GM21390 (cell line): ENCODE data around the gene LRRC72.
"Not testable (repeated sequence)": the region's sequence is repeated elsewhere in the genome, so short reads cannot be mapped to it uniquely, and the experiment has no call there.

Source experiments
- ATAC-seq: cut with Tn5 transposase; IDR thresholded peaks from one replicate; pipeline ENCODE4 v1.9.1; 2021; ENCODE audit not compliant: unreplicated experiment

The LRRC72 gene

GRCh38 chr7:16528520-16528919, 1.9 kb downstream of the LRRC72 start:
- no peak for ATAC-seq

GRCh38 chr7:16529697-16530096, 3.1 kb downstream of the LRRC72 start:
- ATAC-seq = no peak

- ATAC-seq = no peak
These were observed 5.1 kb downstream of the LRRC72 start for GRCh38 chr7:16531707-16532106.

GRCh38 chr7:16532272-16532671, 5.6 kb downstream of the LRRC72 start:
- ATAC-seq = no peak

- ATAC-seq = no peak
These were observed 8.9 kb downstream of the LRRC72 start for GRCh38 chr7:16535500-16535899.

- not testable (repeated sequence) for ATAC-seq
These were observed 13.9 kb downstream of the LRRC72 start for GRCh38 chr7:16540559-16540958.

- ATAC-seq = no peak
These were observed 15.8 kb downstream of the LRRC72 start for GRCh38 chr7:16542401-16542800.

GRCh38 chr7:16543456-16543855, 16.8 kb downstream of the LRRC72 start:
- no peak for ATAC-seq

- no peak for ATAC-seq
These were observed 20.4 kb downstream of the LRRC72 start for GRCh38 chr7:16546921-16547505.

- ATAC-seq = no peak
These were observed 21.8 kb downstream of the LRRC72 start for GRCh38 chr7:16548428-16548827.

GRCh38 chr7:16550671-16551070, 24.0 kb downstream of the LRRC72 start:
- ATAC-seq = no peak

GRCh38 chr7:16554518-16555236, 28.1 kb downstream of the LRRC72 start:
- no peak for ATAC-seq

GRCh38 chr7:16556359-16556758, 29.7 kb downstream of the LRRC72 start:
- no peak for ATAC-seq

GRCh38 chr7:16558761-16559302, 32.2 kb downstream of the LRRC72 start:
- ATAC-seq = no peak

GRCh38 chr7:16559497-16560179, 33.0 kb downstream of the LRRC72 start:
- no peak for ATAC-seq

- ATAC-seq = no peak
These were observed 35.3 kb downstream of the LRRC72 start for GRCh38 chr7:16561943-16562342.

GRCh38 chr7:16562456-16563220, 36.0 kb downstream of the LRRC72 start:
- no peak for ATAC-seq

GRCh38 chr7:16563281-16564022, 36.8 kb downstream of the LRRC72 start:
- peak; percentile 84 for ATAC-seq

GRCh38 chr7:16564023-16564380, 37.4 kb downstream of the LRRC72 start:
- ATAC-seq = no peak

GRCh38 chr7:16564909-16565426, 38.3 kb downstream of the LRRC72 start:
- peak; percentile 49 for ATAC-seq
